ENCODE measurements around the gene PANX1.

GRCh38 chr11:94148189-94148588 lies 19.5 kb downstream of the PANX1 start:
- TF ChIP-seq POLR2AphosphoS5 (IDR thresholded peaks at IDR 0.05; ENCODE audit: low read depth, low read length) (no peak), POLR2A (IDR thresholded peaks at IDR 0.05; ENCODE audit: low read depth, low read length) (no peak), TAF1 (IDR thresholded peaks at IDR 0.05; ENCODE audit: low read depth, low read length) (no peak), SPI1 (IDR thresholded peaks at IDR 0.05; ENCODE audit: low read depth, low read length) (no peak), PAX5 (IDR thresholded peaks at IDR 0.05; ENCODE audit: insufficient read depth, low read length, severe bottlenecking) (no peak), POU2F2 (IDR thresholded peaks at IDR 0.05; ENCODE audit: low read depth, low read length) (no peak)

All from GM12891 (cell line).